WI38 (cell line): Measurements from ENCODE around the gene UVSSA.

ENCODE experiments used
- H3K4me3 ChIP-seq: 2 replicates; pipeline ENCODE4 v1.5.1; 2011; ENCODE audit warnings: low read depth, mild to moderate bottlenecking, control low read depth, low read length
- TF ChIP-seq, protein P1 (sequence below): IDR thresholded peaks from 2 replicates; pipeline ENCODE4 v1.5.1; 2012; ENCODE audit warnings: low read depth, mild to moderate bottlenecking, control low read depth, low read length

The UVSSA gene

DNA sequence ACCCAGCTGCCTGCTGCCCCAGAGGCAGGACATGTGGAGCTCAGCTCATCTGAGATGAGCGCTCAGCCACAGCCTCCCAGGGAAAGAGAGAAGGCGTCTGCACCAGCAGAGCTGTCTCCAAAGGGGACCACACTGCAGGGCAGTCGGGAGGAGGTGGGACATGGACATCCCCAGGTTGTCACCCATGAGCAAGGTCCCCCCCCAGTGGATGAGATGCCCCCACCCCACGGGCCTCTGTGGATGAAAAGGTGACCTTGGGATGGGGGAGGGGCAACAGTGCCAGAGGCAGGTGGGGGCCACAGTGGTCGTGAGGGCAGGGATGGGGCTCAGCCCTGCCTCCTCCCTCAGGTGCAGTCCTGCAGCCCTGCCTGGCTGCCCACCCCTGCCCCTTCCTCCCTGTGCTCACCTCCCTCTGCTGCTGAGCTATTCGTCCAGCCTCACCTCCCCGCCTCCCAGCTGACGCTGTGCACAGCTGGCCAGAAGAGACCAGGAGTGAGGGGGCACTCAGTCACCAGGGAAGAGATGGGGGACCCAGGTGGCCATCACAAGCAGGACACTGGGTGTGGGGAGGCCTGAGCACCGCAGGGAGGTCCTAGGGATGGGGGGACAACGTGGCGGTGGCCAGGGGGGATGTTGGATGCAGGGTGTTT lies 49.9 kb downstream of the UVSSA start:
- TF ChIP-seq, protein P1, sequence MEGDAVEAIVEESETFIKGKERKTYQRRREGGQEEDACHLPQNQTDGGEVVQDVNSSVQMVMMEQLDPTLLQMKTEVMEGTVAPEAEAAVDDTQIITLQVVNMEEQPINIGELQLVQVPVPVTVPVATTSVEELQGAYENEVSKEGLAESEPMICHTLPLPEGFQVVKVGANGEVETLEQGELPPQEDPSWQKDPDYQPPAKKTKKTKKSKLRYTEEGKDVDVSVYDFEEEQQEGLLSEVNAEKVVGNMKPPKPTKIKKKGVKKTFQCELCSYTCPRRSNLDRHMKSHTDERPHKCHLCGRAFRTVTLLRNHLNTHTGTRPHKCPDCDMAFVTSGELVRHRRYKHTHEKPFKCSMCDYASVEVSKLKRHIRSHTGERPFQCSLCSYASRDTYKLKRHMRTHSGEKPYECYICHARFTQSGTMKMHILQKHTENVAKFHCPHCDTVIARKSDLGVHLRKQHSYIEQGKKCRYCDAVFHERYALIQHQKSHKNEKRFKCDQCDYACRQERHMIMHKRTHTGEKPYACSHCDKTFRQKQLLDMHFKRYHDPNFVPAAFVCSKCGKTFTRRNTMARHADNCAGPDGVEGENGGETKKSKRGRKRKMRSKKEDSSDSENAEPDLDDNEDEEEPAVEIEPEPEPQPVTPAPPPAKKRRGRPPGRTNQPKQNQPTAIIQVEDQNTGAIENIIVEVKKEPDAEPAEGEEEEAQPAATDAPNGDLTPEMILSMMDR: no peak
- H3K4me3 ChIP-seq: no peak overlapping the region

DNA sequence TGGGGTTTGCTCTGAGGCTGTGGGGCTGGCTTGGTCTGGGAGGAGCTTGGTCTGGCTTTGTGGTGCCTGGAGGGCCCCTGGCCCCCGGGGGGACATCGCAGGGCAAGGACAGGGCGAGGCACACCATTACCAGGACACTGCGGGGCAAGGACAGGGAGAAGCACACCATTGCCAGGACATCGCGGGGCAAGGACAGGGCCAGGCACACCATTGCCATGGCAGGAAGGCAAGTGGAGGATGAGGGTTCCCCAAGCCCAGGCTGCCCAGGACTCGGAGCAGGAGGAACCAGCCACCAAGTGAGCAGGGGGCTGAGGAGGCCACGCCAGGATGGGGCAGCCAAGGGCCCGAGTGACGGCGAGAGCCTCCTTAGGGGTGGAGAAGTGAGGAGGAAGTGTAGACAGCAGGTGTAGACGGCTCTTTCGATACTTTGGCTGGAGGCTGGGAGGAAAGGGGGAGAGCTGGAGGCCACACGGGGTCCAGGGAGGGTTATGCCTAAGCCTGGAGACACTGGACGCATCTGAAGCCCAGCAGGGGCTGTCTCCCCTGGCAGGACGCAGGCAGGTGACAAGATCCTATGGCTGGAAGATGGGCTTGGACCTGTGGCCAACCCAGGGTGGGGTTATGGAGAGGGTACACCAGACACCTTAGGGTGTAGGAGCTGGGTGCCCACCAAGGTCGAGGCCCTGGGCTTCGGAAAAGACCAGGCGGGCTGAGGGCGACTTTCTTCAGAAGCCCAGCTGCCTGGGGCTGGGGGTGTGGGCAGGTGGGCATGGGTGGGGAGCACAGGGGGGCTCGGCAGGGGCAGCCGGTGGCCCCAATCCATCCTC lies 51.9 kb downstream of the UVSSA start:
- no peak overlapping the region for H3K4me3 ChIP-seq
- TF ChIP-seq, protein P1: no peak

DNA sequence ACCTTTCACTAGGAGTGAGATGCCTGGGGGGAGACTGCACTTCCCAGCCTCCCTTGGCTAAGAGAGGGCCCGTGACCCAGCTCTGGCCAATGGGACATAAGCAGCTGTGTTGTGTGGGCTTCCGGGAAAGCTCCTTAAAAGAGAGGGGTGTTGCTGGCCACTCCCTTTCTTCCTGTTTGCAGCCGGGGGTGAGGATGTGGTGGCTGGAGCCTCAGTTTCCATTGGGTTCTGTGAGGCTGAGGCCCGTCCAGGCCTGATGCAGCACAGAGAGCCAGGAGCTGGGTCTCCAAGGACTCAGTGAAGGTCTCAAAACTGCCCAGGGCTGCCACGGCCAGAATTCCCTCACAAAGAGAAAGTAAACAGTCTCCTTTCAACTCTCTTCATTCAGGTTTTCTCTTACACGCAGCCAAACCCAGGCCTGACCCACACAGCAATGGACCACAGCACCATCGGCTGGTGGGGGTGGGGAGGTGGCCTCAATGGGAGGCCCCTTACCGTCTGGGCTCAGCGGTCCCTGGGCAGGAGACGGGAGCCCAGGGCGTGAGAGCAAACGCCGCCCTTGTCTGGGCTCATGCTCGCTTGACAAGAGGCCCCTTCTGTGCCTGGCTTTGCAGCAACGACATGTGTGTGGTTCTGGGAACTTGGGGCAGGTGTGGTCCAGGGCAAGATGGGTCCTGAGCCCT lies 52.6 kb downstream of the UVSSA start:
- no peak overlapping the region for H3K4me3 ChIP-seq
- TF ChIP-seq, protein P1: no peak

DNA sequence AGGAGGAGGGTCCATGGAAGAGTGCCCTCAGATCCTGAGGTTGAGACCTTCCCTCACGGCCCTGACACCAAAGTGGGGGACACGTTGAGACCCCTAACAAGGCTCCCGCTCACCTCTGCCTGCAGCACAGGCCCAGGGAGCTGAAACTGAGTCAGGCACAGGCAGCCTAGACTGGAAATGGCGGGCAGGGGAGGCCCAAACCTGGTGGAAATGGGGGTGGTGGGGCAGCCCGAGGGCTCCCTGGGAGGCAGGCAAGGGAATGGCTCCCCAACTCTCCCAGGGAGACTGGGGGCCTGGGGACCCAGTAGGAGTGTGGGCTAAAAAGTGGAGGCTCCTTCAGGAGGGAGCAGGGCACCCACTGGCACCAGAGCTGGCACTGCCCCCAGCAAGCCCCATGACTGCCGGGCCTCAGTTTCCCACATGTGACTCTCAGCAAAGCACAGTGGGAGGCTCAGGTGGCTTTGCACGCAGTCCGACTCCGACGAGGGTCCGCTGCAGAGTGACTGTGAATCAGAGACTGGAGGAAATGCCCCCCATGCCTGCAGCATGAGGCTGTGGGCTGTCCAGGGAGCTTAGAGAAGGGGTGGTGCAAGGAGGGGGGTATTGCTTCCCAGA lies 53.3 kb downstream of the UVSSA start:
- H3K4me3 ChIP-seq: no peak overlapping the region
- TF ChIP-seq, protein P1: no peak

DNA sequence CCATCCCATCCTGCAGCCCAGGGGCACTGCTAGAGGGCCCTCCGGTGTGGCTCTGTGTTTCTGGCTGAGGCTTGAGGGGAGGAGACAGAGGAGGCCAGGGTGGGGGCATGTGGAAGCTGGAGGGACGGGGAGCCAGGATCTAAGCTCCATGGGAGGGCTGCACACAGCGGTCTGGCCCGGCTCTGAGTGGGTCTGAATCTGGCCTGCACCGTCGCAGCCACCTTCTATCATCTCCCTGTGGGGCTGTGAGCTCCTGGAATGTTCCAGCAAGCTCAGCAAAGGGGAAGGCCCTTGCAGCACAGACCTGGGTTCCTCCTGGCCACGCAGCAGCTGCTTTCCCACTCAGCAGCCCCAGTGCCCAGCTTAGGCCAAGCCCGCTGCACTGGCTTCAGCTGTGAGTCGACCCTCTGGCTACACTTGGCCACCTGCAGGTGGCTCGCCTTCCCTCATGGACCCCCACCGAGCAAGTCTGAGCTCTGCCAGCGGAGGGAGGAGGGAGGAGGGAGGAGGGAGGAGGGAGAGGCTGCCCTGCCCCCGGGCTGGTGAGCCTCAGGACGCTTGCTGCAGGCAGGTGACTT lies 53.9 kb downstream of the UVSSA start:
- no peak overlapping the region for H3K4me3 ChIP-seq
- TF ChIP-seq, protein P1: no peak

DNA sequence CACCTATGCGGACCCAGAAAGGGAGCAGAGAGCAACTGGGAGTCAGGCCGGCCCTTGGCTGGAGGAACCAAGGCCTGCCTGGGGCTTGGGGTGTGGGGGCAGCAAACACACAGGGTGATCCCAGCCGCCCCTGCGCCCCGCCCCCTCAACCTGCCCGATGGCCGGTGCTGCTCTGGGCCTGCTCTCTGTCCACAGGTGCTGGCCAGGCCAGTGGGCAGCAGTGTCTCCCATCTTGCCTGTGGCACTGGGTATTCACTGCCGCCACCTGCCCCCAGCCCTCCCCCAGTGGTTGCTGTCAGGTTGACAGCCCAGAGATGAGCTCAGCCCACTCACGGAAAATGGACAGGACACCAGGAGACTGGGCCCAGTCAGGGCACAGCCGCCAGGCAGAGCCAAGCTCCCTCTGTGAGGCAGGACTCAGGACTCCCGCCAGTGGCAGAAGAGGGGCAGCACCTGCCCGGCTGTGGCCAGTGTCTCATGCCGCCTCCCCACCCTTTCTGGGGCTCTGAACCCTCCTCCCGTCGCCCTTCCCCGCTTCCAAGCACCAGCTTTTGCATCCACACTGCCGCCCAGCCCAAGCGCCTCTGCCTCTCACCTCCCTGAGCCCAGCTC lies 54.5 kb downstream of the UVSSA start:
- no peak overlapping the region for H3K4me3 ChIP-seq
- TF ChIP-seq, protein P1: no peak
